NCI-H1417 (cell line): ENCODE data around the gene UGDH.
A peak's percentile ranks its signal among the peaks of the same experiment; 100 is the strongest.
"Not testable (repeated sequence)": the region's sequence is repeated elsewhere in the genome, so short reads cannot be mapped to it uniquely, and the experiment has no call there.

ENCODE experiments used
- DNase-seq, 3 experiments: peaks; one replicate each; lab custom pipeline; 2025; lab: John Stamatoyannopoulos, UW

UGDH gene

GRCh38 chr4:39527296-39528060, at the start of gene UGDH:
TSS of gene UGDH (minus strand) at chr4:39527439. CDS start at chr4:39521512, 5,927 bp downstream.
- peak; percentile 98 to 99 (median 98) for DNase-seq

GRCh38 chr4:39574946-39575345, 47.7 kb upstream of the UGDH start:
- DNase-seq = no peak

- no peak for DNase-seq
These were observed 44.3 kb upstream of the UGDH start for GRCh38 chr4:39571504-39571903.

GRCh38 chr4:39571054-39571453, 43.8 kb upstream of the UGDH start:
- DNase-seq = no peak

- DNase-seq = no peak
These were observed 42.0 kb upstream of the UGDH start for GRCh38 chr4:39569209-39569608.

GRCh38 chr4:39568805-39569204, 41.6 kb upstream of the UGDH start:
- no peak for DNase-seq

- no peak for DNase-seq
These were observed 38.8 kb upstream of the UGDH start for GRCh38 chr4:39565878-39566600.

GRCh38 chr4:39563346-39563847, 36.2 kb upstream of the UGDH start:
- no peak for DNase-seq

- no peak for DNase-seq
These were observed 35.6 kb upstream of the UGDH start for GRCh38 chr4:39562792-39563191.

GRCh38 chr4:39559626-39560025, 32.4 kb upstream of the UGDH start:
- no peak for DNase-seq

GRCh38 chr4:39555472-39555871, 28.2 kb upstream of the UGDH start:
- no peak for DNase-seq

- DNase-seq = no peak
These were observed 21.3 kb upstream of the UGDH start for GRCh38 chr4:39548425-39549067.

GRCh38 chr4:39544580-39545315, 17.5 kb upstream of the UGDH start:
- peak in 2 of 3 experiments; percentile 24 to 84 for DNase-seq

- DNase-seq = not testable (repeated sequence)
These were observed 16.8 kb upstream of the UGDH start for GRCh38 chr4:39544080-39544479.

GRCh38 chr4:39543034-39543433, 15.8 kb upstream of the UGDH start:
- no peak for DNase-seq

GRCh38 chr4:39542611-39543012, 15.4 kb upstream of the UGDH start:
- no peak for DNase-seq

GRCh38 chr4:39541987-39542610, 14.9 kb upstream of the UGDH start:
- DNase-seq = no peak

GRCh38 chr4:39539089-39539611, 11.9 kb upstream of the UGDH start:
- no peak for DNase-seq

GRCh38 chr4:39533541-39533940, 6.3 kb upstream of the UGDH start:
- DNase-seq = no peak

- DNase-seq = not testable (repeated sequence)
These were observed 5.0 kb upstream of the UGDH start for GRCh38 chr4:39532237-39532636.

- DNase-seq = no peak
These were observed 3.4 kb upstream of the UGDH start for GRCh38 chr4:39530682-39531081.
